ENCODE results near the gene TMEM179.

TMEM179 gene

GRCh38 chr14:104644091-104644635 is 39.6 kb upstream of the TMEM179 start:
- Histone ChIP-seq H3K36me3 (no peaks in the 10 kb centered on the region), H3K4me3 (no peak overlapping the region), H3K27me3 (peaks cover 0 to 49% of the 10 kb centered on the region in 2 donors), H3K27ac (no peak overlapping the region), H3K9me3 (peaks cover 0 to 8% (median 3%) of the 10 kb centered on the region in 3 donors), H3K4me1 (peaks cover 0 to 5% (median 2%) of the 10 kb centered on the region in 4 donors)
- DNase-seq: peak in 1 of 2 donors; percentile 52
- intact Hi-C loops (cut with DNase I; ENCODE audit: low total_unique reads): no loop called here
- TF ChIP-seq CTCF (IDR thresholded peaks at IDR 0.05): no peak

GRCh38 chr14:104643306-104643705 is 38.7 kb upstream of the TMEM179 start:
- H3K4me1 ChIP-seq: peaks cover 0 to 5% (median 2%) of the 10 kb centered on the region in 4 donors
- no peak overlapping the region for H3K4me3 ChIP-seq
- no peak overlapping the region for H3K27ac ChIP-seq
- H3K9me3 ChIP-seq: peaks cover 0 to 8% (median 3%) of the 10 kb centered on the region in 3 donors
- no peak for DNase-seq
- TF ChIP-seq CTCF (IDR thresholded peaks at IDR 0.05): no peak
- H3K27me3 ChIP-seq: peaks cover 0 to 54% of the 10 kb centered on the region in 2 donors
- no peaks in the 10 kb centered on the region for H3K36me3 ChIP-seq
- intact Hi-C loops (cut with DNase I; ENCODE audit: low total_unique reads): no loop called here

- DNase-seq: no peak
- intact Hi-C loops (cut with DNase I; ENCODE audit: low total_unique reads): no loop called here
- Histone ChIP-seq H3K27ac (no peak overlapping the region), H3K4me3 (no peak overlapping the region), H3K9me3 (peaks cover 0 to 8% (median 3%) of the 10 kb centered on the region in 3 donors), H3K36me3 (no peaks in the 10 kb centered on the region), H3K4me1 (peaks cover 0 to 5% (median 2%) of the 10 kb centered on the region in 4 donors), H3K27me3 (peaks cover 0 to 57% of the 10 kb centered on the region in 2 donors)
- no peak for TF ChIP-seq CTCF (IDR thresholded peaks at IDR 0.05)
Measured at GRCh38 chr14:104642540-104642868, 37.9 kb upstream of the TMEM179 start.

GRCh38 chr14:104641753-104642539 is 37.4 kb upstream of the TMEM179 start:
- Histone ChIP-seq H3K9me3 (peaks cover 0 to 8% (median 3%) of the 10 kb centered on the region in 3 donors), H3K36me3 (no peaks in the 10 kb centered on the region), H3K27ac (no peak overlapping the region), H3K4me3 (no peak overlapping the region), H3K27me3 (peaks cover 0 to 57% of the 10 kb centered on the region in 2 donors), H3K4me1 (peaks cover 0 to 5% (median 2%) of the 10 kb centered on the region in 4 donors)
- peak in 1 of 2 donors; percentile 59 for DNase-seq
- intact Hi-C loops (cut with DNase I; ENCODE audit: low total_unique reads): no loop called here
- no peak for TF ChIP-seq CTCF (IDR thresholded peaks at IDR 0.05)

- intact Hi-C loops (cut with DNase I; ENCODE audit: low total_unique reads): no loop called here
- no peak for TF ChIP-seq CTCF (IDR thresholded peaks at IDR 0.05)
- Histone ChIP-seq H3K9me3 (peaks cover 0 to 7% (median 3%) of the 10 kb centered on the region in 3 donors), H3K27me3 (peaks cover 0 to 68% of the 10 kb centered on the region in 2 donors), H3K4me1 (peaks cover 0 to 5% (median 2%) of the 10 kb centered on the region in 4 donors), H3K4me3 (no peak overlapping the region), H3K27ac (no peak overlapping the region), H3K36me3 (no peaks in the 10 kb centered on the region)
- DNase-seq: no peak
Measured at GRCh38 chr14:104640681-104641080, 36.1 kb upstream of the TMEM179 start.
